GM21825 (cell line): ENCODE data around the gene KCNAB1.
"Not testable (repeated sequence)": the region's sequence is repeated elsewhere in the genome, so short reads cannot be mapped to it uniquely, and the experiment has no call there.

Experiments used
- ATAC-seq: cut with Tn5 transposase; IDR thresholded peaks from one replicate; pipeline ENCODE4 v1.9.1; 2021; ENCODE audit warnings: mild to moderate bottlenecking, moderate library complexity; ENCODE audit not compliant: unreplicated experiment

Gene KCNAB1

GRCh38 chr3:156554842-156555687 is 434.7 kb downstream of the KCNAB1 start, which contains the start of gene SSR3:
TSS of gene SSR3 (minus strand) at chr3:156555117. CDS start at chr3:156555089, 28 bp downstream.
- peak; percentile 99 for ATAC-seq

- ATAC-seq: no peak
These were observed 438.0 kb downstream of the KCNAB1 start for GRCh38 chr3:156558389-156558788.

- ATAC-seq: no peak
These were observed 438.9 kb downstream of the KCNAB1 start for GRCh38 chr3:156559321-156559720.

GRCh38 chr3:156561533-156561932 is 441.2 kb downstream of the KCNAB1 start:
- ATAC-seq: peak; percentile 44

GRCh38 chr3:156562486-156562885 is 442.1 kb downstream of the KCNAB1 start:
- ATAC-seq: not testable (repeated sequence)

- ATAC-seq: no peak
These were observed 443.7 kb downstream of the KCNAB1 start for GRCh38 chr3:156563900-156564682.

GRCh38 chr3:156569016-156569415 is 448.6 kb downstream of the KCNAB1 start:
- not testable (repeated sequence) for ATAC-seq

GRCh38 chr3:156569881-156570280 is 449.5 kb downstream of the KCNAB1 start:
- not testable (repeated sequence) for ATAC-seq

GRCh38 chr3:156575641-156576040 is 455.3 kb downstream of the KCNAB1 start:
- no peak for ATAC-seq

- ATAC-seq: no peak
These were observed 455.7 kb downstream of the KCNAB1 start for GRCh38 chr3:156576051-156576450.

- ATAC-seq: no peak
These were observed 456.4 kb downstream of the KCNAB1 start for GRCh38 chr3:156576651-156577348.

GRCh38 chr3:156577736-156578135 is 457.4 kb downstream of the KCNAB1 start:
- no peak for ATAC-seq

GRCh38 chr3:156579427-156579851 is 459.1 kb downstream of the KCNAB1 start:
- no peak for ATAC-seq

GRCh38 chr3:156581033-156581432 is 460.7 kb downstream of the KCNAB1 start:
- no peak for ATAC-seq

- no peak for ATAC-seq
These were observed 461.6 kb downstream of the KCNAB1 start for GRCh38 chr3:156581954-156582353.

GRCh38 chr3:156582532-156583183 is 462.3 kb downstream of the KCNAB1 start:
- peak; percentile 74 for ATAC-seq

- no peak for ATAC-seq
These were observed 463.1 kb downstream of the KCNAB1 start for GRCh38 chr3:156583469-156583868.

- no peak for ATAC-seq
These were observed 466.8 kb downstream of the KCNAB1 start for GRCh38 chr3:156586905-156587759.

- no peak for ATAC-seq
These were observed 467.3 kb downstream of the KCNAB1 start for GRCh38 chr3:156587760-156588069.
